Mesodermal cell (in vitro differentiated cells): ENCODE data around the gene LRIT3. TPM values are rescaled to one million over a fixed set of nuclear protein-coding genes. Genes with fewer than 3 reads are reported as not detected.
A peak's percentile ranks its signal among the peaks of the same experiment; 100 is the strongest.

Experiments used
- H3K27ac ChIP-seq: 2 replicates; pipeline ENCODE4 v1.7.0; 2013; ENCODE audit warnings: mild to moderate bottlenecking, low read depth, low read length, moderate library complexity; ENCODE audit not compliant: severe bottlenecking
- H3K36me3 ChIP-seq: 2 replicates; pipeline ENCODE4 v1.7.1; 2013; ENCODE audit warnings: mild to moderate bottlenecking, low read length, moderate library complexity; ENCODE audit not compliant: control insufficient read depth, insufficient read depth
- H3K4me1 ChIP-seq: one replicate; pipeline ENCODE4 v1.7.1; 2013; ENCODE audit warnings: mild to moderate bottlenecking, low read length; ENCODE audit not compliant: insufficient read depth, control insufficient read depth, poor library complexity, severe bottlenecking
- H3K4me3 ChIP-seq: 2 replicates; pipeline ENCODE4 v1.7.0; 2013; ENCODE audit warnings: low read length, control low read depth, mild to moderate bottlenecking; ENCODE audit not compliant: insufficient read depth, poor library complexity, severe bottlenecking; ENCODE audit errors: extremely low read depth
- H3K9me3 ChIP-seq: 2 replicates; pipeline ENCODE4 v1.7.1; 2013; ENCODE audit warnings: mild to moderate bottlenecking, low read length, moderate library complexity; ENCODE audit not compliant: control insufficient read depth
- WGBS, 2 experiments: methylation state at CpG; one replicate each; pipeline ENCODE4 v1.1.5; 2013; ENCODE audit warnings: missing lambda C conversion rate in 2 of 2; ENCODE audit not compliant: insufficient coverage in 2 of 2; 5-methylcytosine and 5-hydroxymethylcytosine counted together
- polyA plus RNA-seq, 2 experiments: library from polyadenylated mRNA; stranded (reverse); fragments of 50-300 nt; gene quantifications; one replicate each; pipeline ENCODE4 v1.2.3, GENCODE V29; 2013

LRIT3 gene
- polyA plus RNA-seq (2013, experiment 1 of 2): 0.11 TPM
- polyA plus RNA-seq (2013, experiment 2 of 2): 0.10 TPM

- no peaks in the 10 kb centered on the region for H3K4me1 ChIP-seq
- WGBS, 2 experiments: 77 to 100% methylated on average over 2 to 4 of the region's 5 CpGs
- H3K4me3 ChIP-seq: no peak within 1 kb of the TSS
- H3K9me3 ChIP-seq: no peaks in the 10 kb centered on the region
- H3K27ac ChIP-seq: peak within 1 kb of the TSS; percentile 32
- no peaks in the 10 kb centered on the region for H3K36me3 ChIP-seq
Observed at GRCh38 chr4:109847896-109848442, at the start of gene LRIT3. TSS of gene LRIT3 (plus strand) at chr4:109848107. CDS start at chr4:109848202, 95 bp downstream.

GRCh38 chr4:109798866-109799265 lies 49.0 kb upstream of the LRIT3 start:
- Histone ChIP-seq H3K36me3 (no peaks in the 10 kb centered on the region), H3K27ac (no peak overlapping the region), H3K4me1 (no peaks in the 10 kb centered on the region), H3K9me3 (peaks cover 4% of the 10 kb centered on the region), H3K4me3 (no peak overlapping the region)

DNA sequence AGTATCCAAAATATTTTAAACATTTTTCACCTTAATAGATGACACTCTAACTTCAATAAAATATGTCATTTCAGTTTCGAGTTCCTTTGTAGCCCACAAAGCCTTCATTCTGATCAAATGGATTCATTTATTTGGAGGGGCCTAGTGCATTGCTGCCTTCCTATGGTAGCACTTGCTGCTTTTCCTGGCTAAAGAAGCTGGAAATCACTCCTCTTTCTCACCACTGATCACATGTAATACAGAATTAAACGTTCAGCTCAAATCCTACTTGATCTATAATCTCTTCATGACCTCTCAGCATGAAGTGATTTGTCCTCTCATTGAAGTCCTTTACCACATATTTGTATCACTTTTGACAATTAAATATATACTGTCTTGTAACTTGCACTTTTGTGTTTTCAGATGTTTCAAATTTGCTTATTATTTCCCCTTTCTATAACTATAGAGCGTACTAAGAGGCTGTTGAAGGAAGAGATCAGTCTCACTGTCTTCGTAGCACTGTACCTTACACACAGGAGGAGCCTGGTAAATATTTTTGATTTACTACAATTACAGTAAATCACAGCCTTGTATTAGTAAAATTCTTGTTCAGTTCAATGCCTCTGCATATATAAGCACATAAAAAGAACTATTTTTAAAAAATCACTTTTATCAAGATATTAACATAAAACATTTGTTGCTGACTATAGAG lies 46.7 kb upstream of the LRIT3 start:
- Histone ChIP-seq H3K9me3 (peaks cover 3% of the 10 kb centered on the region), H3K36me3 (no peaks in the 10 kb centered on the region), H3K27ac (no peak overlapping the region), H3K4me3 (no peak overlapping the region), H3K4me1 (no peaks in the 10 kb centered on the region)
- WGBS, 2 experiments: 79 to 86% methylated on average over 2 of the region's 4 CpGs

DNA sequence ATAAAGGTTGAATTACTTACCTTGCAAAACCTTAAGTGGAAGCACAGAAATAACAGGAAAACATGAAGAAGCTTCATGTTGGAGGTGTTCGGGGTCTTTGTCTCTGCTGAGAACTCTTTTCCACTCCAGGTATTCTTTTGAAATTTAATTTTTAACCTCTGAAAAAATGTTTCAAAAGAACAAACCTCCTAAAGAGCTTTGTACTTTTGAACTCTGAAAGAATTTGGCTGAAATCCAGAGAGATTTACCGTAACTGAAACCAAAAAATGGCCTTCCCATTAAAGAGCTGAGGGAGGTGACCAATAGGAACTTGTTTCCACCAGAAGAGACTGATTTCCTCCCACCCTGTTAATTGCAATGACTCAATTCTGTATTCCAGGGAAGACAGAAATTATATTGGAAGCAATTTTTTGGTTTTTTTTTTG lies 46.0 kb upstream of the LRIT3 start, which contains the start of gene CFI:
Gene CFI, minus strand, starts transcription at position 105 of the 425 bp plus-strand sequence. Its CDS starts 28 bp downstream, at position 77.
- Histone ChIP-seq H3K4me3 (no peak within 1 kb of the TSS), H3K27ac (no peak within 1 kb of the TSS), H3K4me1 (no peaks in the 10 kb centered on the region), H3K36me3 (no peaks in the 10 kb centered on the region), H3K9me3 (no peaks in the 10 kb centered on the region)
- WGBS, 2 experiments: no CpG with 5 or more reads among the region's 2 CpGs

- no peaks in the 10 kb centered on the region for H3K9me3 ChIP-seq
- WGBS, 2 experiments: 24 to 39% methylated on average over 3 of the region's 4 CpGs
- H3K4me3 ChIP-seq: no peak overlapping the region
- H3K27ac ChIP-seq: no peak overlapping the region
- no peaks in the 10 kb centered on the region for H3K4me1 ChIP-seq
- no peaks in the 10 kb centered on the region for H3K36me3 ChIP-seq
Observed at GRCh38 chr4:109803924-109804571, 43.9 kb upstream of the LRIT3 start.

DNA sequence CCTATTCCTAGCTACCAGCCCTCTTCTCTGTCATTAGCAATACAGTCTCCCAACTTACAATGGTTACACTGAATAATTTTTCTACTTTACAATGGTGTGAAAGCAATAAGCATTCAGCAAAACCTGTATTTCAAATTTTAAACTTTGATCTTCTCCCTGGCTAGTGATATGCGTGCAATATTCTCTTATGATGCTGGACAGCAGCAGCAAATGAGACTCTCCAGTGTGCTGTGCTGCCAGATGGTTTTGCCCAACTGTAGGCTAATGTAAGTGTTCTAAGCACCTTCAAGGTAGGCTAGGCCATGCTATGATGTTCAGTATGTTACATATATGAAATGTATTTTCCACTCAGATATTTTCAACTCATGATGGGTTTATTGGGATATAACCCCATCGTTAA lies 38.3 kb upstream of the LRIT3 start:
- WGBS, 2 experiments: 75 to 100% methylated on average over 1 of the region's 2 CpGs
- Histone ChIP-seq H3K4me3 (no peak overlapping the region), H3K4me1 (no peaks in the 10 kb centered on the region), H3K36me3 (no peaks in the 10 kb centered on the region), H3K27ac (no peak overlapping the region), H3K9me3 (no peaks in the 10 kb centered on the region)

GRCh38 chr4:109810552-109811387 lies 37.1 kb upstream of the LRIT3 start:
- WGBS, 2 experiments: 75 to 78% methylated on average over 7 to 9 of the region's 11 CpGs
- Histone ChIP-seq H3K4me3 (no peak overlapping the region), H3K9me3 (no peaks in the 10 kb centered on the region), H3K36me3 (no peaks in the 10 kb centered on the region), H3K27ac (no peak overlapping the region), H3K4me1 (no peaks in the 10 kb centered on the region)

GRCh38 chr4:109811707-109812106 lies 36.2 kb upstream of the LRIT3 start:
- no peaks in the 10 kb centered on the region for H3K4me1 ChIP-seq
- no peak overlapping the region for H3K4me3 ChIP-seq
- no peaks in the 10 kb centered on the region for H3K36me3 ChIP-seq
- no peaks in the 10 kb centered on the region for H3K9me3 ChIP-seq
- no CpG with 5 or more reads among the region's 3 CpGs for WGBS, 2 experiments
- H3K27ac ChIP-seq: no peak overlapping the region

DNA sequence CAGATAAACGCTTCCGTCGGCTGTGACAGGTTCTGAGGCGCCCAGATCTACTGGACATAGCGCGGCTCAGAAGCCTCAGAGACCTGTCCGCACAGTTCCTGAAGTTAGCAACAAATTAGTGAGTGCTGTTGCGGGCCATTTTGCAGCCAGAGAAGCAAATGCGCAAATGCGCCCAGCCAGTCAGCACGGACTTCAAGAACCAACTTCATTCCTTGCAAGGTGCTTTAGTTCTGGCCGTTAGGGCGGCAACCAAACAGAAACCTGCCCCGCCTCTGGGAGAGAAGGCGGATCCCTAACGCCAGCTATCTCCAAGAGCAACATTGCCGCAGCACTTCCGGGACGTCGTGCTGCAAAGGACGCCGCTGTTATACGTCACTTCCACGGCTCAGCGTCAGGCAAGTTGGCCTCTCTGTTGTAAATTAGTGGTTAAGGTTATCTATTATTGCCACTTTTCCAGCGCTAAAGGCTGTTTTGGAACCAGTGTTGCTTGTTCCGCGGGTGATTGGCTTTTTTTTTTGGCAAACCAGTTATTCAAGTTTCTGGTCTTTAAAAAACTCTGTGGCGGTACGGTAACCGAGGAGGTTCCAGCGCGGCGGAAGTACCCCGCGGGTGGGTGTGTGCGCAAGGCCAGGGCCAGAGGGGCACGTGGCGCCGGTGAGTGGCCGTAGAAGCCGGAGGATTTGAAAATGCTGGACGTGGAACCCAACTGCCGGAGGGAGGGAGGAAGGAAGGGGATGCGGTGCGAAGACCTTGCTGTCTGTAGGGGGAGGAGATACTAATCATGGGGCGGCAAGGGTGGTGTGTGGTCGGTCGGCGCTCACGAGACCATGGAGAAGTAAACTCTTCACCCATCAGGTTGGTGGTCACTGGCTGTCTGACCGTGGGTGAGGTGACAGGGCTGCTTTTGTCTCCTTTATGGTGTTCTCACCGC lies 32.5 kb upstream of the LRIT3 start, which contains the start of gene GAR1:
Gene GAR1, plus strand, starts transcription at position 612 of the 931 bp plus-strand sequence. CDS start 403 bp downstream, outside the sequence.
- 2 to 3% methylated on average over 50 to 52 of the region's 53 CpGs for WGBS, 2 experiments
- Histone ChIP-seq H3K36me3 (peaks cover 33% of the 10 kb centered on the region), H3K27ac (peak within 1 kb of the TSS; percentile 90), H3K4me3 (peak within 1 kb of the TSS; percentile 80), H3K4me1 (no peaks in the 10 kb centered on the region), H3K9me3 (no peaks in the 10 kb centered on the region)
